SK-N-SH treated with all-trans-retinoic acid at 6 μM for 48 hours (cell line): ENCODE results near the gene EXOC7.
A peak's percentile ranks its signal among the peaks of the same experiment; 100 is the strongest.

Experiments used
- ATAC-seq: fragments of 200-7000 bp; cut with Tn5 transposase; 3 replicates; pipeline ENCODE4 v1.9.1; 2020; ENCODE audit warnings: mild to moderate bottlenecking, moderate library complexity
- ARNTL ChIP-seq: fragments of 450-650 bp; formaldehyde crosslinking; IDR thresholded peaks from 2 replicates; pipeline ENCODE4 v1.5.0; 2020; ENCODE audit warnings: low read depth, mild to moderate bottlenecking, moderate library complexity, borderline replicate concordance
- BACH2 ChIP-seq: fragments of 250-450 bp; sonication (Bioruptor Pico); IDR thresholded peaks from 2 replicates; pipeline ENCODE4 v1.9.0; 2021; ENCODE audit warnings: mild to moderate bottlenecking, borderline replicate concordance
- CSDC2 ChIP-seq: fragments of 250-450 bp; sonication (Bioruptor Pico); IDR thresholded peaks from 2 replicates; pipeline ENCODE4 v1.5.0; 2020; ENCODE audit warnings: mild to moderate bottlenecking, moderate library complexity
- ESRRG ChIP-seq: fragments of 250-450 bp; sonication (Bioruptor Pico); IDR thresholded peaks from 2 replicates; pipeline ENCODE4 v1.6.1; 2021; ENCODE audit warnings: mild to moderate bottlenecking
- GLIS3 ChIP-seq: fragments of 250-450 bp; sonication (Bioruptor Pico); IDR thresholded peaks from 2 replicates; pipeline ENCODE4 v1.5.0; 2020; ENCODE audit warnings: mild to moderate bottlenecking, moderate library complexity
- ISL1 ChIP-seq: fragments of 250-450 bp; sonication (Bioruptor Pico); IDR thresholded peaks from 2 replicates; pipeline ENCODE4 v2.1.2; 2022; ENCODE audit warnings: mild to moderate bottlenecking, moderate library complexity
- OSR1 ChIP-seq: fragments of 250-450 bp; sonication (Bioruptor Pico); IDR thresholded peaks from 2 replicates; pipeline ENCODE4 v1.8.0; 2022; ENCODE audit warnings: moderate library complexity, mild to moderate bottlenecking, inconsistent platforms
- PATZ1 ChIP-seq: fragments of 250-450 bp; sonication (Bioruptor Pico); IDR thresholded peaks from 2 replicates; pipeline ENCODE4 v1.8.0; 2020; ENCODE audit warnings: mild to moderate bottlenecking, moderate library complexity, borderline replicate concordance
- POU6F1 ChIP-seq: fragments of 250-450 bp; sonication (Bioruptor Pico); IDR thresholded peaks from 2 replicates; pipeline ENCODE4 v1.8.0; 2021; ENCODE audit warnings: low read depth, mild to moderate bottlenecking, moderate library complexity, borderline replicate concordance
- PPARA ChIP-seq: fragments of 250-450 bp; sonication (Bioruptor Pico); IDR thresholded peaks from 2 replicates; pipeline ENCODE4 v1.5.0; 2020; ENCODE audit warnings: mild to moderate bottlenecking, borderline replicate concordance
- TCF4 ChIP-seq: fragments of 250-450 bp; sonication (Bioruptor Pico); IDR thresholded peaks from 2 replicates; pipeline ENCODE4 v1.8.0; 2021; ENCODE audit warnings: mild to moderate bottlenecking, moderate library complexity, borderline replicate concordance
- TOX ChIP-seq: fragments of 250-450 bp; sonication (Bioruptor Pico); IDR thresholded peaks from 2 replicates; pipeline ENCODE4 v1.8.0; 2021; ENCODE audit warnings: mild to moderate bottlenecking, moderate library complexity, borderline replicate concordance
- ZC3H10 ChIP-seq: fragments of 250-450 bp; sonication (Bioruptor Pico); IDR thresholded peaks from 2 replicates; pipeline ENCODE4 v1.5.1; 2021; ENCODE audit warnings: mild to moderate bottlenecking, moderate library complexity
- ZFP30 ChIP-seq: fragments of 450-650 bp; formaldehyde crosslinking; IDR thresholded peaks from 2 replicates; pipeline ENCODE4 v1.5.0; 2022; ENCODE audit warnings: mild to moderate bottlenecking, moderate library complexity
- ZNF565 ChIP-seq: fragments of 450-650 bp; formaldehyde crosslinking; conservative IDR thresholded peaks from 2 replicates; pipeline ENCODE4 v1.5.0; 2020; ENCODE audit warnings: low read depth, mild to moderate bottlenecking, moderate library complexity
- ZNF70 ChIP-seq: fragments of 450-650 bp; formaldehyde crosslinking; IDR thresholded peaks from 2 replicates; pipeline ENCODE4 v1.5.0; 2020; ENCODE audit warnings: mild to moderate bottlenecking, moderate library complexity
- TF ChIP-seq, protein P1 (sequence below): fragments of 250-450 bp; sonication (Bioruptor Pico); IDR thresholded peaks from 2 replicates; pipeline ENCODE4 v1.5.1; 2020; ENCODE audit warnings: low read depth, mild to moderate bottlenecking, moderate library complexity
- TF ChIP-seq, protein P2 (sequence below): fragments of 250-450 bp; sonication (Bioruptor Pico); IDR thresholded peaks from 2 replicates; pipeline ENCODE4 v1.5.0; 2020; ENCODE audit warnings: mild to moderate bottlenecking, moderate library complexity
- TF ChIP-seq, protein P3 (sequence below): fragments of 250-450 bp; sonication (Bioruptor Pico); IDR thresholded peaks from 2 replicates; pipeline ENCODE4 v1.5.1; 2021; ENCODE audit warnings: mild to moderate bottlenecking, moderate library complexity

The EXOC7 gene

DNA sequence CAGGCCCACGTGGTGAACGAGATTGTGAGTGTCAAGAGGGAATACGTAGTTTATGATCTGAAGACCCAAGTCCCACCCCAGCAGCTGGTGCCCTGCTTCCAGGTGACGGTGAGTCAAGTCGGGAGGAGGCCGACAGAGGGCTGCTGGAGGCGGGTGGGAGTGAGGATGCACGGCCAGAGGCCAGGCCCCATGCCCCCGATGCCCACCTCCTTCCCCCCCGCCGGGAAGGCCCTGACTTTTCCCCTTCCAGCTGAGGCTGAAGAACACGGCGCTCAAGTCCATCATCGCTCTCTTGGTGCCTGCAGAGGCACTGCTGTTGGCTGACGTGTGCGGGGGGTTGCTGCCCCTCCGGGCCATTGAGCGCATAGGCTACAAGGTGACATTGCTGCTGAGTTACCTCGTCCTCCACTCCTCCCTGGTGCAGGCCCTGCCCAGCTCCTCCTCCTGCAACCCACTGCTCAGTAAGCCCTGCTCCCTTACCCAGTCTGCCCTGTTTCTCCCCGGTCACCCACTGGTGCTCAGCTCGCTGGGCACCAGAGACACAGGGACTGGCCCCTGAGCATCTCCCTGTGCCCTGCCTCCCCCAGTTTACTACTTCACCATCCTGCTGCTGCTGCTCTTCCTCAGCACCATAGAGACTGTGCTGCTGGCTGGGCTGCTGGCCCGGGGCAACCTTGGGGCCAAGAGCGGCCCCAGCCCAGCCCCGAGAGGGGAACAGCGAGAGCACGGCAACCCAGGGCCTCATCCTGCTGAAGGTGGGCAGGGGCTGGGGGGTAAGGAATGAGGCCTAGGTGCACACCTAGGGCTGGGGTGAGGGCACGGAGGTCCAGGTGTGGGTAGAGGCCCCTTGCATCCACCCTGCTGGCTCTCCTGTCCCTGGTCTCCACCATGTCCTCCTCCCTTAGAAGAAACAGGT is 22.0 kb downstream of the EXOC7 start (continued):
- TF ChIP-seq, protein P1, sequence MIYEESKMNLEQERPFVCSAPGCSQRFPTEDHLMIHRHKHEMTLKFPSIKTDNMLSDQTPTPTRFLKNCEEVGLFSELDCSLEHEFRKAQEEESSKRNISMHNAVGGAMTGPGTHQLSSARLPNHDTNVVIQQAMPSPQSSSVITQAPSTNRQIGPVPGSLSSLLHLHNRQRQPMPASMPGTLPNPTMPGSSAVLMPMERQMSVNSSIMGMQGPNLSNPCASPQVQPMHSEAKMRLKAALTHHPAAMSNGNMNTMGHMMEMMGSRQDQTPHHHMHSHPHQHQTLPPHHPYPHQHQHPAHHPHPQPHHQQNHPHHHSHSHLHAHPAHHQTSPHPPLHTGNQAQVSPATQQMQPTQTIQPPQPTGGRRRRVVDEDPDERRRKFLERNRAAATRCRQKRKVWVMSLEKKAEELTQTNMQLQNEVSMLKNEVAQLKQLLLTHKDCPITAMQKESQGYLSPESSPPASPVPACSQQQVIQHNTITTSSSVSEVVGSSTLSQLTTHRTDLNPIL: no peak
- TF ChIP-seq CSDC2 (CRISPR knock-in tag) (no peak), BACH2 (no peak)

- TF ChIP-seq GLIS3 (CRISPR knock-in tag): 0 out of 2 replicates have a peak, but pooled peaks have one; percentile 15
- no peak for TF ChIP-seq PATZ1 (CRISPR knock-in tag)
- ATAC-seq: no peak; the same call in 2 of the 3 replicates
These were observed 22.8 kb downstream of the EXOC7 start for GRCh38 chr17:76080768-76081287.

DNA sequence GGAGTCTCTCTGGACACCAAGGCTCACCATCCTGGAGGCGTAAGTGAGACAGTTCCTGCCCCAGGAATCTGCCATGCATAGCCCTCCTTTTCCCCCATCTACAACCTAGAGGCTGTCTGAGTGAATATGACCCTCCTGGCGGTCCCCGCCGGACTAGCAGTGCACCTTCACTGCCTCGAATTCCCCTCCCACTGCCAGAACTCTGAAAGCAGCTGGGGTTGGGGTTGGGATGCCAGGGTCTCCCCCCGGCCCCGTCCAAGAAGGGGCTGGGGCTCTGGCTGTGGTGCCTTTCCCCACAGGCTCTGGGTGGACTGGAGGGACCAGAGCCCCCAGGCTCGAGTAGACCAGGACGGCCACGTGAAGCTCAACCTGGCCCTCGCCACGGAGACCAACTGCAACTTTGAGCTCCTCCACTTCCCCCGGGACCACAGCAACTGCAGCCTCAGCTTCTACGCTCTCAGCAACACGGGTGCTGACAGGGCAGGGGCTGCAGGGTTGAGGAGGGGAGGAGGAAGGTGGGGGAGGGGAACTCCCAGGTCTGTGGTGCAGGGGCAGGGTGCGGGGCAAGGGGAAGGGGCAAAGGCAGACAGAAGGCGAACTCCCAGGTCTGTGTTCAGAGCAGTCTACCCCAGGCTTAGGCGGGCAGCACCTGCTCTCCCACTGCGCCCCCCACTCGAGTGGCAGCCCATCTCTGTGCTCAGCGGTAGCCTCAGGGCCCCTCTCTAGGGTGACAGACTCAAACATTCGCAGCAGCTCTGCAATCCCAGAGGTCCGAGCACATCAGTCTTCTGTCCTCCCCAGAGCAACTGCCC is 23.4 kb downstream of the EXOC7 start:
- ATAC-seq: peak; percentile 55
- TF ChIP-seq ISL1 (CRISPR knock-in tag): no peak
- TF ChIP-seq, protein P2, sequence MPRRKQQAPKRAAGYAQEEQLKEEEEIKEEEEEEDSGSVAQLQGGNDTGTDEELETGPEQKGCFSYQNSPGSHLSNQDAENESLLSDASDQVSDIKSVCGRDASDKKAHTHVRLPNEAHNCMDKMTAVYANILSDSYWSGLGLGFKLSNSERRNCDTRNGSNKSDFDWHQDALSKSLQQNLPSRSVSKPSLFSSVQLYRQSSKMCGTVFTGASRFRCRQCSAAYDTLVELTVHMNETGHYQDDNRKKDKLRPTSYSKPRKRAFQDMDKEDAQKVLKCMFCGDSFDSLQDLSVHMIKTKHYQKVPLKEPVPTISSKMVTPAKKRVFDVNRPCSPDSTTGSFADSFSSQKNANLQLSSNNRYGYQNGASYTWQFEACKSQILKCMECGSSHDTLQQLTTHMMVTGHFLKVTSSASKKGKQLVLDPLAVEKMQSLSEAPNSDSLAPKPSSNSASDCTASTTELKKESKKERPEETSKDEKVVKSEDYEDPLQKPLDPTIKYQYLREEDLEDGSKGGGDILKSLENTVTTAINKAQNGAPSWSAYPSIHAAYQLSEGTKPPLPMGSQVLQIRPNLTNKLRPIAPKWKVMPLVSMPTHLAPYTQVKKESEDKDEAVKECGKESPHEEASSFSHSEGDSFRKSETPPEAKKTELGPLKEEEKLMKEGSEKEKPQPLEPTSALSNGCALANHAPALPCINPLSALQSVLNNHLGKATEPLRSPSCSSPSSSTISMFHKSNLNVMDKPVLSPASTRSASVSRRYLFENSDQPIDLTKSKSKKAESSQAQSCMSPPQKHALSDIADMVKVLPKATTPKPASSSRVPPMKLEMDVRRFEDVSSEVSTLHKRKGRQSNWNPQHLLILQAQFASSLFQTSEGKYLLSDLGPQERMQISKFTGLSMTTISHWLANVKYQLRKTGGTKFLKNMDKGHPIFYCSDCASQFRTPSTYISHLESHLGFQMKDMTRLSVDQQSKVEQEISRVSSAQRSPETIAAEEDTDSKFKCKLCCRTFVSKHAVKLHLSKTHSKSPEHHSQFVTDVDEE: peak; percentile 27; the same call in 1 of the 2 replicates
- TF ChIP-seq, all 23 proteins: peak for 1

DNA sequence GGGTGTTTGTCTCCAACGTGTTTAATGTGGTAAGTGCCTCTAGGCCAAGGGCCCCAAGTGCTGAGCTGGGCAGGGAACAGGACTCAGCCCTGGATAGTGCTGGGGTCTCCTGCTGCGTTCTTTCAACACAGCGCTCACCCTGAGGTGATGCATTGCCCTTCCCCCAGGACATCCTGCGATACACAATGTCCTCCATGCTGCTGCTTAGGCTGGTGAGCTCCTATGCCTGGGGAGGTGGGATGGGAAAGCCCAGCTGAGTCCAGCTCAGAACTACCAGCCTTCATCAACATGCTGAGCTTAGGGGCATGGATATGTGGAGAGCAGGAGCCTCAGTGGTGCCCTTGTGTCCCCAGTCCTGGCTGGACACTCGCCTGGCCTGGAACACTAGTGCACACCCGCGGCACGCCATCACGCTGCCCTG is 24.0 kb downstream of the EXOC7 start:
- peak; percentile 10 for ATAC-seq
- TF ChIP-seq ZNF565 (CRISPR knock-in tag) (no peak), ESRRG (CRISPR knock-in tag) (no peak), ARNTL (no peak), TOX (no peak), CSDC2 (CRISPR knock-in tag) (no peak), GLIS3 (CRISPR knock-in tag) (no peak), PPARA (no peak), OSR1 (CRISPR knock-in tag) (no peak), TCF4 (CRISPR knock-in tag) (no peak), ZC3H10 (CRISPR knock-in tag) (no peak), ZFP30 (CRISPR knock-in tag) (no peak), POU6F1 (CRISPR knock-in tag) (no peak), BACH2 (no peak), ISL1 (CRISPR knock-in tag) (no peak), ZNF70 (no peak)
- TF ChIP-seq, protein P2: no peak
- TF ChIP-seq, protein P3, sequence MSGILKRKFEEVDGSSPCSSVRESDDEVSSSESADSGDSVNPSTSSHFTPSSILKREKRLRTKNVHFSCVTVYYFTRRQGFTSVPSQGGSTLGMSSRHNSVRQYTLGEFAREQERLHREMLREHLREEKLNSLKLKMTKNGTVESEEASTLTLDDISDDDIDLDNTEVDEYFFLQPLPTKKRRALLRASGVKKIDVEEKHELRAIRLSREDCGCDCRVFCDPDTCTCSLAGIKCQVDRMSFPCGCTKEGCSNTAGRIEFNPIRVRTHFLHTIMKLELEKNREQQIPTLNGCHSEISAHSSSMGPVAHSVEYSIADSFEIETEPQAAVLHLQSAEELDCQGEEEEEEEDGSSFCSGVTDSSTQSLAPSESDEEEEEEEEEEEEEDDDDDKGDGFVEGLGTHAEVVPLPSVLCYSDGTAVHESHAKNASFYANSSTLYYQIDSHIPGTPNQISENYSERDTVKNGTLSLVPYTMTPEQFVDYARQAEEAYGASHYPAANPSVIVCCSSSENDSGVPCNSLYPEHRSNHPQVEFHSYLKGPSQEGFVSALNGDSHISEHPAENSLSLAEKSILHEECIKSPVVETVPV (CRISPR knock-in tag): no peak; the same call in 1 of the 2 replicates
- TF ChIP-seq, protein P1: no peak
